IMR-90 (cell line): ENCODE data around the gene MYH7B. TPM values are rescaled to one million over a fixed set of nuclear protein-coding genes. Genes with fewer than 3 reads are reported as not detected.

Experiments used
- ATAC-seq: fragments of 200-7000 bp; cut with Tn5 transposase; 2 replicates; pipeline ENCODE4 v1.9.1; 2020; ENCODE audit warnings: low read depth, mild to moderate bottlenecking, moderate library complexity
- BruUV-seq: library from RNA; stranded (reverse); fragments of 400-500 nt; replicated peaks from 2 replicates; lab custom pipeline; 2021; lab: Mats Ljungman, UMichigan
- CTCF ChIA-PET: fragments of 300-600 bp; formaldehyde crosslinking; extraction: SDS; loops from one replicate; lab custom pipeline; 2021; ENCODE audit warnings: antibody characterized with exemption; lab: Yijun Ruan, JAX
- POLR2A ChIA-PET: fragments of 300-600 bp; sonication (Branson Sonifier 250); formaldehyde crosslinking; loops from one replicate; lab custom pipeline; 2022; ENCODE audit warnings: antibody characterized with exemption; ENCODE audit not compliant: unreplicated experiment; lab: Charles Lee
- DNase-seq: peaks from one replicate; pipeline ENCODE4 v3.0.0; 2013
- H2AFZ ChIP-seq: replicated peaks from 2 replicates; pipeline ENCODE3; 2013; ENCODE audit warnings: low read length, mild to moderate bottlenecking; ENCODE audit not compliant: poor library complexity
- H2AK5ac ChIP-seq: 2 replicates; pipeline ENCODE4 v1.6.1; 2013; ENCODE audit warnings: low read depth, low read length, inconsistent platforms
- H2AK9ac ChIP-seq: replicated peaks from 2 replicates; pipeline ENCODE3; 2013; ENCODE audit warnings: mild to moderate bottlenecking, low read depth, low read length, moderate library complexity; ENCODE audit not compliant: poor library complexity
- H2BK120ac ChIP-seq: 2 replicates; pipeline ENCODE4 v1.6.1; 2013; ENCODE audit warnings: low read depth, low read length, inconsistent platforms
- H2BK15ac ChIP-seq: 3 replicates; pipeline ENCODE4 v1.6.1; 2013; ENCODE audit warnings: low read depth, low read length, inconsistent platforms
- H2BK20ac ChIP-seq: 2 replicates; pipeline ENCODE4 v1.6.1; 2013; ENCODE audit warnings: low read depth, mild to moderate bottlenecking, inconsistent platforms, low read length, moderate library complexity
- H2BK5ac ChIP-seq: 2 replicates; pipeline ENCODE4 v1.6.1; 2013; ENCODE audit warnings: mild to moderate bottlenecking, low read depth, low read length, inconsistent platforms; ENCODE audit not compliant: poor library complexity, severe bottlenecking
- H3K14ac ChIP-seq: replicated peaks from 2 replicates; pipeline ENCODE4 v1.6.1; 2013; ENCODE audit warnings: low read depth, low read length, inconsistent platforms
- H3K18ac ChIP-seq: 2 replicates; pipeline ENCODE4 v1.6.1; 2013; ENCODE audit warnings: low read depth, low read length, control low read depth
- H3K23ac ChIP-seq: 2 replicates; pipeline ENCODE4 v1.6.1; 2013; ENCODE audit warnings: low read depth, low read length, inconsistent platforms
- H3K27ac ChIP-seq: 2 replicates; pipeline ENCODE4 v1.5.1; 2013; ENCODE audit warnings: mild to moderate bottlenecking, control low read depth, low read length; ENCODE audit not compliant: insufficient read depth
- H3K27me3 ChIP-seq: 2 replicates; pipeline ENCODE4 v1.6.1; 2013; ENCODE audit warnings: low read length; ENCODE audit not compliant: control insufficient read depth, insufficient read depth
- H3K36me3 ChIP-seq: 2 replicates; pipeline ENCODE4 v1.6.1; 2013; ENCODE audit warnings: low read length, mixed read lengths; ENCODE audit not compliant: control insufficient read depth, insufficient read depth
- H3K4ac ChIP-seq: 2 replicates; pipeline ENCODE4 v1.6.1; 2013; ENCODE audit warnings: low read depth, low read length, inconsistent platforms
- H3K4me1 ChIP-seq: 2 replicates; pipeline ENCODE4 v1.6.1; 2013; ENCODE audit warnings: low read length, mixed read lengths; ENCODE audit not compliant: control insufficient read depth, insufficient read depth
- H3K4me2 ChIP-seq: 2 replicates; pipeline ENCODE4 v1.6.1; 2013; ENCODE audit warnings: low read depth, mild to moderate bottlenecking, control low read depth, low read length, moderate library complexity
- H3K4me3 ChIP-seq: 2 replicates; pipeline ENCODE4 v1.5.1; 2013; ENCODE audit warnings: low read depth, mild to moderate bottlenecking, control low read depth, low read length, moderate library complexity; ENCODE audit not compliant: insufficient read depth
- H3K56ac ChIP-seq: 2 replicates; pipeline ENCODE4 v1.6.1; 2013; ENCODE audit warnings: low read length, inconsistent platforms; ENCODE audit not compliant: insufficient read depth; ENCODE audit errors: extremely low read depth
- H3K79me1 ChIP-seq, 2 experiments: 2 replicates each; pipeline ENCODE4 v1.6.1; 2013; ENCODE audit warnings: low read length in 2 of 2, inconsistent platforms in 1 of 2, low read depth in 1 of 2
- H3K9ac ChIP-seq: 2 replicates; pipeline ENCODE4 v1.6.1; 2013; ENCODE audit warnings: low read depth, low read length, control low read depth
- H3K9me1 ChIP-seq: 2 replicates; pipeline ENCODE4 v1.6.1; 2013; ENCODE audit warnings: low read length, inconsistent platforms; ENCODE audit not compliant: insufficient read depth
- H3K9me3 ChIP-seq: 2 replicates; pipeline ENCODE4 v1.6.1; 2013; ENCODE audit warnings: low read length; ENCODE audit not compliant: control insufficient read depth, insufficient read depth
- H4K20me1 ChIP-seq: 2 replicates; pipeline ENCODE4 v1.6.1; 2013; ENCODE audit warnings: low read length, inconsistent platforms; ENCODE audit not compliant: insufficient read depth
- H4K5ac ChIP-seq: 2 replicates; pipeline ENCODE4 v1.6.1; 2013; ENCODE audit warnings: mild to moderate bottlenecking, low read depth, low read length, control low read depth
- H4K8ac ChIP-seq, 2 experiments: 2 replicates each; pipeline ENCODE4 v1.6.1; 2013; ENCODE audit warnings: low read depth in 2 of 2, low read length in 2 of 2, control low read depth in 1 of 2, inconsistent platforms in 1 of 2
- H4K91ac ChIP-seq: 2 replicates; pipeline ENCODE4 v1.6.1; 2013; ENCODE audit warnings: low read depth, low read length, inconsistent platforms; ENCODE audit not compliant: insufficient read depth
- MAZ ChIP-seq: IDR thresholded peaks from 2 replicates; pipeline ENCODE4 v1.6.1; 2012; ENCODE audit warnings: low read depth, mild to moderate bottlenecking, low read length, improper control_type of control experiment, moderate library complexity, borderline replicate concordance
- RFX5 ChIP-seq: IDR thresholded peaks from 2 replicates; pipeline ENCODE4 v1.8.0; 2012; ENCODE audit warnings: low read depth, mild to moderate bottlenecking, low read length, moderate library complexity
- WGBS, 2 experiments: methylation state at CpG; one replicate each; pipeline versions ENCODE4 v1.1.5 to v1.1.7; 2013; ENCODE audit warnings: missing lambda C conversion rate in 2 of 2; ENCODE audit not compliant: insufficient read length in 1 of 2; ENCODE audit errors: extremely low coverage in 2 of 2; 5-methylcytosine and 5-hydroxymethylcytosine counted together
- dilution Hi-C: fragments of 300-500 bp; cut with HindIII; formaldehyde crosslinking; loops from one replicate; pipeline ENCODE4 v1.14.3; 2018; ENCODE audit warnings: low sequenced_read_pairs; ENCODE audit not compliant: unreplicated experiment
- in situ Hi-C: fragments of 300-500 bp; cut with MboI; formaldehyde crosslinking; loops from 3 replicates; pipeline ENCODE4 v1.14.3; 2019; ENCODE audit warnings: low sequenced_read_pairs, inconsistent platforms, mixed read lengths
- intact Hi-C: fragments of 100-400 bp; cut with micrococcal nuclease; formaldehyde crosslinking; loops from 2 replicates; pipeline ENCODE4 v1.10.0; 2022
- polyA plus RNA-seq, 3 experiments: library from polyadenylated mRNA; depleted of rRNA; stranded (reverse); fragments of >200 nt; gene quantifications; 2 replicates each; pipeline ENCODE4 v1.2.3, GENCODE V29; 2012; ENCODE audit warnings: low replicate concordance in 1 of 3
- total RNA-seq: library from RNA; depleted of rRNA; stranded (reverse); fragments of >200 nt; gene quantifications from 2 replicates; pipeline ENCODE4 v1.2.3, GENCODE V29; 2012

The MYH7B gene
- total and polyA plus RNA-seq, 2 of the 4 experiments (the other 2 are of a cell fraction): 0.09 TPM; not detected in 1

DNA sequence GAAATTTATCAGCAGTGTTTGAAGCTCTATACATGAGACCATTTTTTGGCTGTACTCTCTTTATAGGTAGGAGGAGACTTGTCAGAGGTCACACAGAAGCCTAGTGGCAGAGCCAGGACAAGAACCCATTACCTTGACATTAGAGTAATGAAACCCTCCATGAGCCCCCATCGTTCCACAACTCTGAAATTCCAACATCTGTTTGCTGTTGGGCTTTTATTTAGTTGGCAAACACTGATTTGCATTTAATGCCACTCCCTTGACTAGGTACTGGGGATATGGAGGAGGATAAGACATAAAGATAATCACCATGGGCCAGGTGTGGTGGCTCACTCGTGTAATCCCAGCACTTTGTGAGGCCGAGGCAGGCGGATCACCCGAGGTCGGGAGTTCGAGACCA lies 1.7 kb upstream of the MYH7B start:
- H3K27ac ChIP-seq: no peak overlapping the region
- H2BK20ac ChIP-seq: no peak overlapping the region
- H4K8ac ChIP-seq: no peak overlapping the region
- ATAC-seq (no peak), DNase-seq (no peak)
- no peak overlapping the region for H2BK120ac ChIP-seq
- H2AFZ ChIP-seq: no peak overlapping the region
- intact Hi-C loops: no loop called here
- no peak overlapping the region for H3K56ac ChIP-seq
- no peak overlapping the region for H2AK9ac ChIP-seq
- TF ChIP-seq RFX5 (no peak), MAZ (no peak)
- H3K27me3 ChIP-seq: no peaks in the 10 kb centered on the region
- no peak overlapping the region for H3K9ac ChIP-seq
- H4K91ac ChIP-seq: no peak overlapping the region
- WGBS, 2 experiments: no CpG with 5 or more reads among the region's 7 CpGs
- H3K9me3 ChIP-seq: no peaks in the 10 kb centered on the region
- BruUV-seq: no TSS peak
- in situ Hi-C loops: no loop called here
- H3K4me2 ChIP-seq: no peak overlapping the region
- no peak overlapping the region for H3K14ac ChIP-seq
- H2AK5ac ChIP-seq: no peak overlapping the region
- peaks cover 3% of the 10 kb centered on the region for H3K36me3 ChIP-seq
- no peak overlapping the region for H3K18ac ChIP-seq
- H3K23ac ChIP-seq: no peak overlapping the region
- H3K9me1 ChIP-seq: peaks cover 9% of the 10 kb centered on the region
- ChIA-PET POLR2A (no interaction called here), CTCF (interaction anchor here (2.6 kb wide), 1 partner anchor 80 kb away, joined by 19 read pairs; the partner anchor contains the start of gene GGT7)
- no peaks in the 10 kb centered on the region for H4K20me1 ChIP-seq
- no peak overlapping the region for H4K5ac ChIP-seq
- peaks cover 3% of the 10 kb centered on the region for H3K4me1 ChIP-seq
- no peak overlapping the region for H3K4ac ChIP-seq
- no peak overlapping the region for H3K4me3 ChIP-seq
- H2BK5ac ChIP-seq: no peak overlapping the region
- H3K79me1 ChIP-seq: peaks cover 13 to 36% of the 10 kb centered on the region in 2 experiments; a peak in 3 of 4 replicates
- no peak overlapping the region for H2BK15ac ChIP-seq
- dilution Hi-C loops: no loop called here
